Suprapubic skin (tissue), 4 donors: Measurements from ENCODE around the gene CIRBP.

Experiments
- CTCF ChIP-seq, 2 donors: fragments of 200-600 bp in 1 of 2; fragments of 450-650 bp in 1 of 2; sonication (generic) in 1 of 2; IDR thresholded peaks; one replicate each; pipeline ENCODE4 v1.5.1; 2016 to 2019; ENCODE audit warnings: antibody characterized with exemption in 2 of 2, mild to moderate bottlenecking in 1 of 2, moderate library complexity in 1 of 2
- EP300 ChIP-seq: sonication (generic); formaldehyde crosslinking; IDR thresholded peaks from one replicate; pipeline ENCODE4 v1.6.1; 2017; ENCODE audit warnings: antibody characterized with exemption
- POLR2A ChIP-seq, 2 donors: fragments of 450-650 bp; IDR thresholded peaks; one replicate each; pipeline ENCODE4 v1.6.1; 2017; ENCODE audit warnings: antibody characterized with exemption in 2 of 2, mild to moderate bottlenecking in 2 of 2, moderate library complexity in 2 of 2
- POLR2AphosphoS5 ChIP-seq, 3 donors: sonication (generic); formaldehyde crosslinking; IDR thresholded peaks; one replicate each; pipeline ENCODE4 v1.6.1; 2017; ENCODE audit warnings: antibody characterized with exemption in 3 of 3

GRCh38 chr19:1230783-1231489, 38.2 kb upstream of the CIRBP start:
- no peak for TF ChIP-seq CTCF (IDR thresholded peaks at IDR 0.05)
- TF ChIP-seq POLR2AphosphoS5 (IDR thresholded peaks at IDR 0.05): no peak
- no peak for TF ChIP-seq EP300
- TF ChIP-seq POLR2A (IDR thresholded peaks at IDR 0.05): no peak
